GM23338 (cell line): ENCODE measurements around the gene NUDT2. TPM values are rescaled to one million over a fixed set of nuclear protein-coding genes. Genes with fewer than 3 reads are reported as not detected.

Source experiments
- ATAC-seq: fragments of 200-7000 bp; cut with Tn5 transposase; 3 replicates; pipeline ENCODE4 v1.9.1; 2020
- DNase-seq: peaks from one replicate; pipeline ENCODE4 v3.0.0-alpha.2; 2015; ENCODE audit warnings: low spot score
- H2AFZ ChIP-seq: fragments of 200-600 bp; sonication (generic); 2 replicates; pipeline ENCODE4 v1.8.0; 2016; ENCODE audit warnings: antibody characterized with exemption, mild to moderate bottlenecking, moderate library complexity
- H3F3A ChIP-seq: fragments of 200-600 bp; sonication (generic); replicated peaks from 2 replicates; pipeline ENCODE4 v1.8.0; 2017; ENCODE audit warnings: antibody characterized with exemption, mixed run types, low read depth
- H3K27ac ChIP-seq: fragments of 200-600 bp; sonication (generic); 2 replicates; pipeline ENCODE4 v1.6.1; 2016; ENCODE audit warnings: low read depth
- H3K27me3 ChIP-seq: fragments of 200-600 bp; sonication (generic); 2 replicates; pipeline ENCODE4 v1.8.0; 2016; ENCODE audit warnings: mild to moderate bottlenecking, mixed run types, moderate library complexity; ENCODE audit not compliant: insufficient read depth
- H3K36me3 ChIP-seq: fragments of 200-600 bp; sonication (generic); 2 replicates; pipeline ENCODE4 v1.8.0; 2016; ENCODE audit warnings: mild to moderate bottlenecking; ENCODE audit not compliant: insufficient read depth
- H3K4me1 ChIP-seq: fragments of 200-600 bp; sonication (generic); 2 replicates; pipeline ENCODE4 v1.8.0; 2016; ENCODE audit warnings: mild to moderate bottlenecking, moderate library complexity; ENCODE audit not compliant: insufficient read depth
- H3K4me2 ChIP-seq: fragments of 200-600 bp; sonication (generic); 2 replicates; pipeline ENCODE4 v1.7.1; 2017; ENCODE audit warnings: mixed run types
- H3K4me3 ChIP-seq: fragments of 200-600 bp; sonication (generic); 2 replicates; pipeline ENCODE4 v1.6.1; 2016; ENCODE audit warnings: mixed run types
- H3K79me2 ChIP-seq: fragments of 200-600 bp; sonication (generic); replicated peaks from 2 replicates; pipeline ENCODE4 v1.8.0; 2017; ENCODE audit warnings: mild to moderate bottlenecking; ENCODE audit not compliant: insufficient read depth
- H3K9me2 ChIP-seq: fragments of 200-600 bp; sonication (generic); 2 replicates; pipeline ENCODE4 v1.8.0; 2017; ENCODE audit not compliant: insufficient read depth
- H4K20me1 ChIP-seq: fragments of 200-600 bp; sonication (generic); replicated peaks from 2 replicates; pipeline ENCODE4 v1.8.0; 2017; ENCODE audit warnings: mild to moderate bottlenecking; ENCODE audit not compliant: insufficient read depth
- H3K27ac Mint-ChIP-seq: 2 replicates; pipeline ENCODE4 v1.8.0; 2020; ENCODE audit warnings: inconsistent platforms, mild to moderate bottlenecking, moderate library complexity, mixed read lengths
- H3K27me3 Mint-ChIP-seq: 3 replicates; pipeline ENCODE4 v1.8.0; 2022; ENCODE audit warnings: low read depth, mild to moderate bottlenecking, moderate library complexity, mixed read lengths, inconsistent platforms; ENCODE audit not compliant: insufficient read depth, poor library complexity
- H3K36me3 Mint-ChIP-seq: 3 replicates; pipeline ENCODE4 v1.8.0; 2021; ENCODE audit warnings: low read depth, mild to moderate bottlenecking, inconsistent platforms, moderate library complexity, mixed read lengths
- H3K4me1 Mint-ChIP-seq: 3 replicates; pipeline ENCODE4 v1.8.0; 2020; ENCODE audit warnings: mild to moderate bottlenecking, inconsistent platforms, mixed read lengths
- H3K4me3 Mint-ChIP-seq: 3 replicates; pipeline ENCODE4 v1.8.0; 2021; ENCODE audit warnings: moderate library complexity, mild to moderate bottlenecking, inconsistent platforms, mixed read lengths
- H3K9me3 Mint-ChIP-seq: 3 replicates; pipeline ENCODE4 v1.8.0; 2020; ENCODE audit warnings: moderate library complexity, mild to moderate bottlenecking, inconsistent platforms, mixed read lengths
- CREB1 ChIP-seq: fragments of 250-450 bp; sonication (Bioruptor Pico); IDR thresholded peaks from 2 replicates; pipeline ENCODE4 v1.5.0; 2020; ENCODE audit warnings: low read depth, mild to moderate bottlenecking, moderate library complexity
- EZH2phosphoT487 ChIP-seq: fragments of 200-600 bp; sonication (generic); IDR thresholded peaks from one replicate; pipeline ENCODE4 v1.8.1; 2018; ENCODE audit warnings: antibody characterized with exemption; ENCODE audit not compliant: unreplicated experiment
- JUNB ChIP-seq: IDR thresholded peaks from one replicate; pipeline ENCODE4 v1.6.1; 2016; ENCODE audit warnings: antibody characterized with exemption; ENCODE audit not compliant: unreplicated experiment
- NANOG ChIP-seq: IDR thresholded peaks from 2 replicates; pipeline ENCODE4 v1.6.1; 2016; ENCODE audit warnings: antibody characterized with exemption, borderline replicate concordance
- POLR2AphosphoS5 ChIP-seq: IDR thresholded peaks from 2 replicates; pipeline ENCODE4 v1.6.1; 2016; ENCODE audit warnings: antibody characterized with exemption, low read depth
- REST ChIP-seq: IDR thresholded peaks from one replicate; pipeline ENCODE4 v1.6.1; 2018; ENCODE audit warnings: antibody characterized with exemption; ENCODE audit not compliant: unreplicated experiment
- STAT1 ChIP-seq: IDR thresholded peaks from one replicate; pipeline ENCODE4 v1.6.1; 2016; ENCODE audit warnings: antibody characterized with exemption; ENCODE audit not compliant: unreplicated experiment
- polyA plus RNA-seq: library from polyadenylated mRNA; unstranded; fragments of >200 nt; fragmentation: Nextera tagmentation; extraction: Ambion mirVana; gene quantifications from 2 replicates; pipeline ENCODE4 v1.2.1, GENCODE V29; 2016
- total RNA-seq: library from RNA; depleted of rRNA; stranded (reverse); fragments of >200 nt; shearing (Covaris generic); gene quantifications from 2 replicates; pipeline ENCODE4 v1.2.3, GENCODE V29; 2014
- TF ChIP-seq, protein P1 (sequence below): IDR thresholded peaks from 2 replicates; pipeline ENCODE4 v1.6.1; 2016; ENCODE audit warnings: antibody characterized with exemption
- TF ChIP-seq, protein P2 (sequence below): fragments of 250-450 bp; sonication (Bioruptor Pico); IDR thresholded peaks from 2 replicates; pipeline ENCODE4 v1.5.0; 2020; ENCODE audit warnings: mild to moderate bottlenecking, moderate library complexity

The NUDT2 gene
- total and polyA plus RNA-seq, 2 experiments from 2014 or later, result 9.5 to 16.4 TPM

DNA sequence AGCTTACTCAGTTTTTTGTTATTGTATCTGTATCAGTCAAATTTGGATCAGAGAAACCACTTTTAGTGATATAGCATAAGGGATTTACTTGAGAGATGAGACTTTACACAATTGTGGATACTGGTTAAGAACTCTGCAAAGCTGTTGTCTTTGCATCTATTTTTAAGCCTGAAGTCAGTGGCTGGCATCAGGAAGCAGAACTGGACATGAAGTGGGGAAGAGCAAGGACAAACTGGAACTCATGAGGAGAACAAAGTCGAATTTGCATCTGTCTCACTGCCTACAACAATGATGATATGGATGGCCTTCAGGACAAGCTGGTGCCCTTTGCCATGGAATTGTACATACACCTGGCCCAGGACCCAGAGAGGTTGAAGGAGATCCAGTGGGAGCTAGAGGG, 63.1 kb downstream of the NUDT2 start:
- H4K20me1 ChIP-seq, result 0 out of 2 replicates have a peak, but pooled peaks cover 4% of the 10 kb centered on the region
- no peak overlapping the region for H3K4me3 Mint-ChIP-seq
- ATAC-seq (no peak), DNase-seq (no peak)
- H3K27me3 ChIP-seq, result no peaks in the 10 kb centered on the region
- no peaks in the 10 kb centered on the region for H3K27me3 Mint-ChIP-seq
- no peak overlapping the region for H2AFZ ChIP-seq
- no peak overlapping the region for H3K4me2 ChIP-seq
- no peaks in the 10 kb centered on the region for H3K36me3 Mint-ChIP-seq
- no peak overlapping the region for H3K4me3 ChIP-seq
- H3K79me2 ChIP-seq, result no peaks in the 10 kb centered on the region
- no peaks in the 10 kb centered on the region for H3K9me3 Mint-ChIP-seq
- no peaks in the 10 kb centered on the region for H3K36me3 ChIP-seq
- H3K27ac ChIP-seq, result no peak overlapping the region
- H3K27ac Mint-ChIP-seq, result no peak overlapping the region
- TF ChIP-seq STAT1 (no peak), REST (no peak), POLR2AphosphoS5 (no peak), CREB1 (CRISPR knock-in tag) (no peak), EZH2phosphoT487 (no peak), JUNB (no peak), NANOG (no peak)
- TF ChIP-seq, protein P1, sequence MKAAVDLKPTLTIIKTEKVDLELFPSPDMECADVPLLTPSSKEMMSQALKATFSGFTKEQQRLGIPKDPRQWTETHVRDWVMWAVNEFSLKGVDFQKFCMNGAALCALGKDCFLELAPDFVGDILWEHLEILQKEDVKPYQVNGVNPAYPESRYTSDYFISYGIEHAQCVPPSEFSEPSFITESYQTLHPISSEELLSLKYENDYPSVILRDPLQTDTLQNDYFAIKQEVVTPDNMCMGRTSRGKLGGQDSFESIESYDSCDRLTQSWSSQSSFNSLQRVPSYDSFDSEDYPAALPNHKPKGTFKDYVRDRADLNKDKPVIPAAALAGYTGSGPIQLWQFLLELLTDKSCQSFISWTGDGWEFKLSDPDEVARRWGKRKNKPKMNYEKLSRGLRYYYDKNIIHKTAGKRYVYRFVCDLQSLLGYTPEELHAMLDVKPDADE, result no peak
- TF ChIP-seq, protein P2, sequence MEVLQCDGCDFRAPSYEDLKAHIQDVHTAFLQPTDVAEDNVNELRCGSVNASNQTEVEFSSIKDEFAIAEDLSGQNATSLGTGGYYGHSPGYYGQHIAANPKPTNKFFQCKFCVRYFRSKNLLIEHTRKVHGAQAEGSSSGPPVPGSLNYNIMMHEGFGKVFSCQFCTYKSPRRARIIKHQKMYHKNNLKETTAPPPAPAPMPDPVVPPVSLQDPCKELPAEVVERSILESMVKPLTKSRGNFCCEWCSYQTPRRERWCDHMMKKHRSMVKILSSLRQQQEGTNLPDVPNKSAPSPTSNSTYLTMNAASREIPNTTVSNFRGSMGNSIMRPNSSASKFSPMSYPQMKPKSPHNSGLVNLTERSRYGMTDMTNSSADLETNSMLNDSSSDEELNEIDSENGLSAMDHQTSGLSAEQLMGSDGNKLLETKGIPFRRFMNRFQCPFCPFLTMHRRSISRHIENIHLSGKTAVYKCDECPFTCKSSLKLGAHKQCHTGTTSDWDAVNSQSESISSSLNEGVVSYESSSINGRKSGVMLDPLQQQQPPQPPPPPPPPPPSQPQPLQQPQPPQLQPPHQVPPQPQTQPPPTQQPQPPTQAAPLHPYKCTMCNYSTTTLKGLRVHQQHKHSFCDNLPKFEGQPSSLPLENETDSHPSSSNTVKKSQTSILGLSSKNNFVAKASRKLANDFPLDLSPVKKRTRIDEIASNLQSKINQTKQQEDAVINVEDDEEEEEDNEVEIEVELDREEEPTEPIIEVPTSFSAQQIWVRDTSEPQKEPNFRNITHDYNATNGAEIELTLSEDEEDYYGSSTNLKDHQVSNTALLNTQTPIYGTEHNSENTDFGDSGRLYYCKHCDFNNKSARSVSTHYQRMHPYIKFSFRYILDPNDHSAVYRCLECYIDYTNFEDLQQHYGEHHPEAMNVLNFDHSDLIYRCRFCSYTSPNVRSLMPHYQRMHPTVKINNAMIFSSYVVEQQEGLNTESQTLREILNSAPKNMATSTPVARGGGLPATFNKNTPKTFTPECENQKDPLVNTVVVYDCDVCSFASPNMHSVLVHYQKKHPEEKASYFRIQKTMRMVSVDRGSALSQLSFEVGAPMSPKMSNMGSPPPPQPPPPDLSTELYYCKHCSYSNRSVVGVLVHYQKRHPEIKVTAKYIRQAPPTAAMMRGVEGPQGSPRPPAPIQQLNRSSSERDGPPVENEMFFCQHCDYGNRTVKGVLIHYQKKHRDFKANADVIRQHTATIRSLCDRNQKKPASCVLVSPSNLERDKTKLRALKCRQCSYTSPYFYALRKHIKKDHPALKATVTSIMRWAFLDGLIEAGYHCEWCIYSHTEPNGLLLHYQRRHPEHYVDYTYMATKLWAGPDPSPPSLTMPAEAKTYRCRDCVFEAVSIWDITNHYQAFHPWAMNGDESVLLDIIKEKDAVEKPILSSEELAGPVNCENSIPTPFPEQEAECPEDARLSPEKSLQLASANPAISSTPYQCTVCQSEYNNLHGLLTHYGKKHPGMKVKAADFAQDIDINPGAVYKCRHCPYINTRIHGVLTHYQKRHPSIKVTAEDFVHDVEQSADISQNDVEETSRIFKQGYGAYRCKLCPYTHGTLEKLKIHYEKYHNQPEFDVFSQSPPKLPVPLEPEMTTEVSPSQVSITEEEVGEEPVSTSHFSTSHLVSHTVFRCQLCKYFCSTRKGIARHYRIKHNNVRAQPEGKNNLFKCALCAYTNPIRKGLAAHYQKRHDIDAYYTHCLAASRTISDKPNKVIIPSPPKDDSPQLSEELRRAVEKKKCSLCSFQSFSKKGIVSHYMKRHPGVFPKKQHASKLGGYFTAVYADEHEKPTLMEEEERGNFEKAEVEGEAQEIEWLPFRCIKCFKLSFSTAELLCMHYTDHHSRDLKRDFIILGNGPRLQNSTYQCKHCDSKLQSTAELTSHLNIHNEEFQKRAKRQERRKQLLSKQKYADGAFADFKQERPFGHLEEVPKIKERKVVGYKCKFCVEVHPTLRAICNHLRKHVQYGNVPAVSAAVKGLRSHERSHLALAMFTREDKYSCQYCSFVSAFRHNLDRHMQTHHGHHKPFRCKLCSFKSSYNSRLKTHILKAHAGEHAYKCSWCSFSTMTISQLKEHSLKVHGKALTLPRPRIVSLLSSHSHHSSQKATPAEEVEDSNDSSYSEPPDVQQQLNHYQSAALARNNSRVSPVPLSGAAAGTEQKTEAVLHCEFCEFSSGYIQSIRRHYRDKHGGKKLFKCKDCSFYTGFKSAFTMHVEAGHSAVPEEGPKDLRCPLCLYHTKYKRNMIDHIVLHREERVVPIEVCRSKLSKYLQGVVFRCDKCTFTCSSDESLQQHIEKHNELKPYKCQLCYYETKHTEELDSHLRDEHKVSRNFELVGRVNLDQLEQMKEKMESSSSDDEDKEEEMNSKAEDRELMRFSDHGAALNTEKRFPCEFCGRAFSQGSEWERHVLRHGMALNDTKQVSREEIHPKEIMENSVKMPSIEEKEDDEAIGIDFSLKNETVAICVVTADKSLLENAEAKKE (CRISPR knock-in tag), result no peak
- no peaks in the 10 kb centered on the region for H3K4me1 ChIP-seq
- H3K4me1 Mint-ChIP-seq, result no peaks in the 10 kb centered on the region
- H3F3A ChIP-seq, result no peaks in the 10 kb centered on the region
- H3K9me2 ChIP-seq, result no peaks in the 10 kb centered on the region
